ENCODE measurements around the gene FAM20A.

DNA sequence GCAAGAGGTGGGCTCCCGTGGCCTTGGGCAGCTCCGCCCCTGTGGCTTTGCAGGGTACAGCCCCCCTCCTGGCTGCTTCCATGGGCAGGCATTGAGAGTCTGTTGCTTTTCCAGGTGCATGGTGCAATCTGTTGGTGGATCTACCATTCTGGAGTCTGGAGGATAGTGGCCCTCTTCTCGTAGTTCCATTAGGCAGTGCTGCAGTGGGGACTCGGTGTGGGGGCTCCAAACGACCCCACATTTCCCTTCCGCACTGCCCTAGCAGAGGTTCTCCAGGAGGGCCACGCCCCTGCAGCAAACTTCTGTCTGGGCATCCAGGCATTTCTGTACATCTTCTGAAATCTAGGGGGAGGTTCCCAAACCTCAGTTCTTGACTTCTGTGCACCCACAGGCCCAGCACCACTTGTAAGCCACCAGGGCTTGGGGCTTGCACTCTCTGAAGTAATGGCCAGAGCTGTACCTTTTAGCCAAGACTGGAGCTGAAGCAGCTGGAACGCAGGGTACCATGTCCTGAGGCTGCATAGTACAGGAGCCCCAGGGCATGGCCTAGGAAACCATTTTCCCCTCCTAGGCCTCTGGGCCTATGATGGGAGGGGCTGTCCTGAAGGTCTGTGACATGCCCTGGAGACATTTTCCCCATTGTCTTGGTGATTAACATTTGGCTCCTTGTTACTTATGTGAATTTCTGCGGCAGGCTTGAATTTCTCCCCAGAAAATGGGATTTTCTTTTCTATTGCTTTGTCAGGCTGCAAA is 82.9 kb downstream of the FAM20A start:
- TF ChIP-seq, protein P1, sequence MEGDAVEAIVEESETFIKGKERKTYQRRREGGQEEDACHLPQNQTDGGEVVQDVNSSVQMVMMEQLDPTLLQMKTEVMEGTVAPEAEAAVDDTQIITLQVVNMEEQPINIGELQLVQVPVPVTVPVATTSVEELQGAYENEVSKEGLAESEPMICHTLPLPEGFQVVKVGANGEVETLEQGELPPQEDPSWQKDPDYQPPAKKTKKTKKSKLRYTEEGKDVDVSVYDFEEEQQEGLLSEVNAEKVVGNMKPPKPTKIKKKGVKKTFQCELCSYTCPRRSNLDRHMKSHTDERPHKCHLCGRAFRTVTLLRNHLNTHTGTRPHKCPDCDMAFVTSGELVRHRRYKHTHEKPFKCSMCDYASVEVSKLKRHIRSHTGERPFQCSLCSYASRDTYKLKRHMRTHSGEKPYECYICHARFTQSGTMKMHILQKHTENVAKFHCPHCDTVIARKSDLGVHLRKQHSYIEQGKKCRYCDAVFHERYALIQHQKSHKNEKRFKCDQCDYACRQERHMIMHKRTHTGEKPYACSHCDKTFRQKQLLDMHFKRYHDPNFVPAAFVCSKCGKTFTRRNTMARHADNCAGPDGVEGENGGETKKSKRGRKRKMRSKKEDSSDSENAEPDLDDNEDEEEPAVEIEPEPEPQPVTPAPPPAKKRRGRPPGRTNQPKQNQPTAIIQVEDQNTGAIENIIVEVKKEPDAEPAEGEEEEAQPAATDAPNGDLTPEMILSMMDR (IDR thresholded peaks at IDR 0.05; ENCODE audit: insufficient read depth, low read depth, low read length), result no peak
- TF ChIP-seq EZH2 (IDR thresholded peaks at IDR 0.05; ENCODE audit: insufficient read depth, low read length), result no peak
